Fibroblast of skin of left quadriceps (primary cell): ENCODE data around the gene MTA2.

Experiments
- DNase-seq, 2 experiments: peaks; one replicate each; pipeline ENCODE4 v3.0.0-alpha.2; 2013; ENCODE audit warnings: low read depth in 2 of 2

The MTA2 gene

GRCh38 chr11:62546244-62546928 is 55.3 kb downstream of the MTA2 start, which contains the start of gene AHNAK:
AHNAK (minus strand) TSS chr11:62546806; CDS start chr11:62536098, 10,708 bp downstream.
- DNase-seq = no peak

GRCh38 chr11:62545437-62546243 is 56.0 kb downstream of the MTA2 start:
- DNase-seq = peak; percentile 96 to 97

GRCh38 chr11:62544581-62545436 is 56.9 kb downstream of the MTA2 start:
- no peak for DNase-seq

- no peak for DNase-seq
Measured at GRCh38 chr11:62543680-62544444, 57.8 kb downstream of the MTA2 start.
